Measurements from ENCODE around the gene ZMIZ1. TPM values are rescaled to one million over a fixed set of nuclear protein-coding genes. Genes with fewer than 3 reads are reported as not detected.

ZMIZ1 gene
- total RNA-seq, 6 donors from 2014 or later = 51.0 to 99.2 (median 91.8) TPM

DNA sequence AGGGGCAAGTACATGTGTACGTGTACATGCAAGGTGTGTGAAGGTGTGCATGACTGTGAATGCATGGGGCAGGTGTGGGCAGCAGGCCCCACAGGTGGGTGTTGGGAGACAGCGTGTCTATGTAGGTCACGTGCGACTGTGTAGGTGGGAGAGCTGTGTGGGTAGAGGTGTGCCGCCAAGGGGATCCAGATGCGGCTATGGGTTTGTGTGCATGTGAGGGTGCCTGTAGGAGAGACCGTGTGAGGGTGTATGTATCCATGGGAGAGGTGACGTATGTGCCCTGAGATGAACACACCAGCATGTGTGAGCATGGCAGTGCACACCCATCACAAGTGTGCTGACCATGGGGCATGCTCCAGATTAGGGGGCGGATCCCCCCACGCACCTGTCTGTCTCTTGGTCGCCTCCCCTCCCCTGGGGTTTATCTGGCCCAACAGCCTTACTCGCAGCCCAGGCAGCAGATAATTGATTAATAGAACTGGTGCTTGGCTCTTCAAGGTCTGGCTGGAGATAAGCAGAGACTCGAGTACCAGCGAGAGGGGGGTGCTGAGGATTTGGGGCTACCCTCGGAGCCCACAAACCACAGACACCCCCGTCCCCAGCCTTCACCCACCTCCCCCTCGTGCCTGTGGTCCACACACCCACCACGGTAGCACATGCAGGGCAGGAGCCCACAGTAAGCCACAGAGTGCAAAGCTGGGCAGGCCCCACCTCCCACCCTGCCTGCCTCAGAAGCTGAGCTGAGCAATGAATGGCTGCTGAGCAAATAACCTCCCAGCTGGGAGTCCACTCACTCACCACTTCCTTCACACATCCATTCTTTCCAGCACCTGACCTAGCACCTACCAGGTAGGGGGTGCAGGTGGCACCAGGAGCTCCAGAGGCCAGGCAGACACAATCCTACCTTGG, 41.4 kb upstream of the ZMIZ1 start:
- DNase-seq = no peak
- WGBS, 2 donors = 75 to 80% methylated on average over 10 to 18 of the region's 18 CpGs
- H3K9me3 ChIP-seq = no peaks in the 10 kb centered on the region
- peaks cover 0 to 28% (median 19%) of the 10 kb centered on the region in 4 donors for H3K4me1 ChIP-seq
- TF ChIP-seq POLR2A (IDR thresholded peaks at IDR 0.05) (no peak), EP300 (IDR thresholded peaks at IDR 0.05) (no peak), POLR2AphosphoS5 (IDR thresholded peaks at IDR 0.05) (no peak)
- TF ChIP-seq, protein P1, sequence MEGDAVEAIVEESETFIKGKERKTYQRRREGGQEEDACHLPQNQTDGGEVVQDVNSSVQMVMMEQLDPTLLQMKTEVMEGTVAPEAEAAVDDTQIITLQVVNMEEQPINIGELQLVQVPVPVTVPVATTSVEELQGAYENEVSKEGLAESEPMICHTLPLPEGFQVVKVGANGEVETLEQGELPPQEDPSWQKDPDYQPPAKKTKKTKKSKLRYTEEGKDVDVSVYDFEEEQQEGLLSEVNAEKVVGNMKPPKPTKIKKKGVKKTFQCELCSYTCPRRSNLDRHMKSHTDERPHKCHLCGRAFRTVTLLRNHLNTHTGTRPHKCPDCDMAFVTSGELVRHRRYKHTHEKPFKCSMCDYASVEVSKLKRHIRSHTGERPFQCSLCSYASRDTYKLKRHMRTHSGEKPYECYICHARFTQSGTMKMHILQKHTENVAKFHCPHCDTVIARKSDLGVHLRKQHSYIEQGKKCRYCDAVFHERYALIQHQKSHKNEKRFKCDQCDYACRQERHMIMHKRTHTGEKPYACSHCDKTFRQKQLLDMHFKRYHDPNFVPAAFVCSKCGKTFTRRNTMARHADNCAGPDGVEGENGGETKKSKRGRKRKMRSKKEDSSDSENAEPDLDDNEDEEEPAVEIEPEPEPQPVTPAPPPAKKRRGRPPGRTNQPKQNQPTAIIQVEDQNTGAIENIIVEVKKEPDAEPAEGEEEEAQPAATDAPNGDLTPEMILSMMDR (IDR thresholded peaks at IDR 0.05) = no peak
- no peak overlapping the region for H3K4me3 ChIP-seq
- no peaks in the 10 kb centered on the region for H3K27me3 ChIP-seq
- no peak overlapping the region for H3K27ac ChIP-seq
- ATAC-seq (ENCODE audit: low FRiP score in 2 of 2) = no peak
- H3K36me3 ChIP-seq = no peaks in the 10 kb centered on the region

DNA sequence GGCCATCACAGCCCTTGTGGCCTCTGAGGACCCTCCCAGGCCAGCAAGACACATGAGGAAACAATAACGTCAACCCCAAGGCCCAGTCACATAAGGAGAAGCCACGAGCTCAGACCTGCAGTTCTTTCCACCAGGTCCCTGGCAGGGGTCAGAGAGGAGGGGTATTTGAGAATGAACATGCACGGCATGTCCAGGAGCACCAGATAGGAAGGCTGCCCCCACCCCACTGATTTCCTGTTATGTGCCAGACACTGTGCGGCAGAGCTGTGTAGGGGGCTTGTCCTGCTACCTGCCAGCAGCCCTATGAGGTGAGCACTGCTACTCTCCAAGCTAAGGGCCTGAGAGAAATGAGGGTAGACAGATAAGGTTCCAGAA, 40.7 kb upstream of the ZMIZ1 start:
- Histone ChIP-seq H3K4me1 (peaks cover 0 to 23% (median 17%) of the 10 kb centered on the region in 4 donors), H3K27me3 (no peaks in the 10 kb centered on the region)
- no peak for ATAC-seq (ENCODE audit: low FRiP score in 2 of 2)

DNA sequence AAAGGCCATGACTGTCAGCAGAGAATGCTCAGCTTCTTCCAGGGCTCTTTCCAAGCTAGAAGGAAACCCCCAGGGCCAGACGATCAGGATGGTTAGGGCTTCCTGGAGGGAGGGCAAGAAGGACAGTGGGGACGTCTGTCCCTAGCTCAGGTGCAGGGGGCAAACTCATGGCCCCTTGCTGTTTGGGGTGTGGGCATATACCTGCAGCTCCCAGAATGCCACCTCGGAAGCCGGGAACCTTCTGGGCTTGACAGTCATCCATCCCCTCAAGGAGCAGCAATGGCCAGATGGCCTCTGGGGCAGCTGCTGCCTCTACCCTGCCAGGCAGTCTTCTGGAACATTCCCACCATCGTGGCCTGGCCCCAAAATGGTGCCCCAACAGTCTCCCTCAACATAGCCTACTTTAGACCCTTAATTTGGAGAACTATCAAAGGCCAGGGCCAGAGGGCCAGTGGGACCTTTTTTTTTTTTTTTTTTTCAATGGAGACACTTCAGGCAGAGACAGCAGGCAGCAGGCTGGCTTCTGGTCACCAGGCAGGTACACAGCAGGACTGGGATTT, 40.2 kb upstream of the ZMIZ1 start:
- Histone ChIP-seq H3K9me3 (no peaks in the 10 kb centered on the region), H3K36me3 (no peaks in the 10 kb centered on the region), H3K4me1 (peaks cover 0 to 18% (median 13%) of the 10 kb centered on the region in 4 donors), H3K27ac (no peak overlapping the region), H3K4me3 (no peak overlapping the region), H3K27me3 (no peaks in the 10 kb centered on the region)
- ATAC-seq (ENCODE audit: low FRiP score in 2 of 2) (no peak), DNase-seq (no peak)
- 77 to 81% methylated on average over 4 to 5 of the region's 5 CpGs for WGBS, 2 donors
- TF ChIP-seq POLR2A (IDR thresholded peaks at IDR 0.05) (no peak), EP300 (IDR thresholded peaks at IDR 0.05) (no peak), POLR2AphosphoS5 (IDR thresholded peaks at IDR 0.05) (no peak)
- TF ChIP-seq, protein P1 (IDR thresholded peaks at IDR 0.05) = no peak

More for the DNA sequence above, 40.7 kb upstream of the ZMIZ1 start:
- Histone ChIP-seq H3K9me3 (no peaks in the 10 kb centered on the region), H3K27ac (no peak overlapping the region), H3K36me3 (no peaks in the 10 kb centered on the region), H3K4me3 (no peak overlapping the region)
- TF ChIP-seq, protein P1 (IDR thresholded peaks at IDR 0.05) = no peak
- TF ChIP-seq POLR2A (IDR thresholded peaks at IDR 0.05) (no peak), EP300 (IDR thresholded peaks at IDR 0.05) (no peak), POLR2AphosphoS5 (IDR thresholded peaks at IDR 0.05) (no peak)
- WGBS, 2 donors = 62 to 71% methylated on average over 3 to 4 of the region's 4 CpGs
- DNase-seq = no peak

GRCh38 chr10:79029478-79030390, 39.0 kb upstream of the ZMIZ1 start:
- Histone ChIP-seq H3K36me3 (no peaks in the 10 kb centered on the region), H3K27me3 (no peaks in the 10 kb centered on the region), H3K4me3 (no peak overlapping the region), H3K27ac (no peak overlapping the region), H3K9me3 (no peaks in the 10 kb centered on the region), H3K4me1 (peaks cover 0 to 10% (median 6%) of the 10 kb centered on the region in 4 donors)
- ATAC-seq (ENCODE audit: low FRiP score in 2 of 2) (no peak), DNase-seq (no peak)
- TF ChIP-seq POLR2AphosphoS5 (IDR thresholded peaks at IDR 0.05) (no peak), POLR2A (IDR thresholded peaks at IDR 0.05) (no peak), EP300 (IDR thresholded peaks at IDR 0.05) (no peak)
- TF ChIP-seq, protein P1 (IDR thresholded peaks at IDR 0.05) = no peak
- WGBS, 2 donors = 84 to 86% methylated on average over 12 of the region's 12 CpGs
